Endothelial cell of umbilical vein (primary cell): ENCODE measurements around the gene MTR. TPM values are rescaled to one million over a fixed set of nuclear protein-coding genes. Genes with fewer than 3 reads are reported as not detected.

Experiments
- BruUV-seq: library from RNA; stranded (reverse); fragments of 400-500 nt; replicated peaks from 2 replicates; lab custom pipeline; 2021; lab: Mats Ljungman, UMichigan
- CTCF ChIA-PET: fragments of 300-600, 350-600 bp; sonication (Branson Sonifier 250); formaldehyde crosslinking; loops from one replicate; lab custom pipeline; 2021; ENCODE audit warnings: antibody characterized with exemption, inconsistent platforms; lab: Charles Lee
- POLR2A ChIA-PET: fragments of 300-600, 350-600 bp; sonication (Branson Sonifier 250); formaldehyde crosslinking; loops from one replicate; lab custom pipeline; 2021; ENCODE audit warnings: antibody characterized with exemption, inconsistent platforms; lab: Charles Lee
- DNase-seq: peaks from one replicate; pipeline ENCODE4 v3.0.0-alpha.2; 2011; ENCODE audit warnings: low read depth, low spot score
- FAIRE-seq: peaks from 2 replicates; lab custom pipeline; 2011; peaks lifted over from hg19 to GRCh38; lab: Jason Lieb, UNC
- H2AFZ ChIP-seq: 2 replicates; pipeline ENCODE4 v1.6.0; 2012; ENCODE audit warnings: low read depth, low read length, control low read depth, inconsistent platforms
- H3K27ac ChIP-seq: 2 replicates; pipeline ENCODE4 v1.5.1; 2011; ENCODE audit warnings: low read depth, mild to moderate bottlenecking, control low read depth, low read length, moderate library complexity; ENCODE audit not compliant: insufficient read depth
- H3K27me3 ChIP-seq, 2 experiments: 2 replicates each; pipeline versions ENCODE4 v1.6.0 to v1.6.1; 2011; ENCODE audit warnings: low read length in 2 of 2, mixed read lengths in 1 of 2; ENCODE audit not compliant: control insufficient read depth in 2 of 2, insufficient read depth in 2 of 2
- H3K36me3 ChIP-seq, 2 experiments: 2 replicates in 1 of 2; 3 replicates in 1 of 2; pipeline ENCODE4 v1.5.1; 2011; ENCODE audit warnings: low read length in 2 of 2, mild to moderate bottlenecking in 1 of 2, moderate library complexity in 1 of 2; ENCODE audit not compliant: control insufficient read depth in 2 of 2, insufficient read depth in 2 of 2; ENCODE audit errors: extremely low read depth in 1 of 2
- H3K4me1 ChIP-seq: 3 replicates; pipeline ENCODE4 v1.5.1; 2011; ENCODE audit warnings: mild to moderate bottlenecking, low read length; ENCODE audit not compliant: control insufficient read depth, insufficient read depth; ENCODE audit errors: extremely low read depth
- H3K4me2 ChIP-seq: 2 replicates; pipeline ENCODE4 v1.6.1; 2011; ENCODE audit warnings: low read length, control low read depth, mixed read lengths; ENCODE audit not compliant: insufficient read depth
- H3K4me3 ChIP-seq, 3 experiments: fragments of 200-600 bp in 1 of 3; sonication (generic), shearing (Covaris generic) in 1 of 3; replicated peaks in 1 of 3; 2 replicates each; pipeline ENCODE4 v1.5.1; 2011 to 2016; ENCODE audit warnings: control low read depth in 3 of 3, low read length in 3 of 3, mild to moderate bottlenecking in 2 of 3, inconsistent platforms in 1 of 3, low read depth in 1 of 3, moderate library complexity in 1 of 3; ENCODE audit not compliant: insufficient read depth in 1 of 3
- H3K79me2 ChIP-seq: 2 replicates; pipeline ENCODE4 v1.6.0; 2012; ENCODE audit warnings: low read length, inconsistent platforms; ENCODE audit not compliant: control insufficient read depth, insufficient read depth
- H3K9ac ChIP-seq: replicated peaks from 2 replicates; pipeline ENCODE3; 2011; ENCODE audit warnings: low read length, control low read depth; ENCODE audit not compliant: insufficient read depth; ENCODE audit errors: extremely low read depth
- H3K9me1 ChIP-seq: replicated peaks from 3 replicates; pipeline ENCODE4 v1.6.0; 2011; ENCODE audit warnings: mild to moderate bottlenecking, low read length; ENCODE audit not compliant: control insufficient read depth, insufficient read depth; ENCODE audit errors: extremely low read depth
- H3K9me3 ChIP-seq: replicated peaks from 2 replicates; pipeline ENCODE4 v1.5.1; 2012; ENCODE audit warnings: low read length, inconsistent platforms; ENCODE audit not compliant: control insufficient read depth, insufficient read depth
- H4K20me1 ChIP-seq: replicated peaks from 2 replicates; pipeline ENCODE3; 2011; ENCODE audit warnings: mild to moderate bottlenecking, low read length; ENCODE audit not compliant: control insufficient read depth, insufficient read depth; ENCODE audit errors: extremely low read depth
- CTCF ChIP-seq, 2 donors: IDR thresholded peaks; 1 replicate in 1 of 2; 2 replicates in 1 of 2; pipeline ENCODE4 v1.5.1; 2011; ENCODE audit warnings: low read length in 2 of 2, mild to moderate bottlenecking in 2 of 2, moderate library complexity in 2 of 2, control low read depth in 1 of 2, inconsistent platforms in 1 of 2, low read depth in 1 of 2; ENCODE audit not compliant: insufficient read depth in 1 of 2; ENCODE audit errors: extremely low read depth in 1 of 2
- EZH2 ChIP-seq: IDR thresholded peaks from 2 replicates; pipeline ENCODE4 v1.6.1; 2012; ENCODE audit warnings: borderline replicate concordance, low read depth, mild to moderate bottlenecking, moderate library complexity, low read length, inconsistent platforms; ENCODE audit not compliant: severe bottlenecking
- FOS ChIP-seq: IDR thresholded peaks from 2 replicates; pipeline ENCODE4 v1.6.1; 2011; ENCODE audit warnings: mild to moderate bottlenecking, low read length, moderate library complexity, borderline replicate concordance; ENCODE audit not compliant: insufficient read depth
- GATA2 ChIP-seq: IDR thresholded peaks from 2 replicates; pipeline ENCODE4 v1.7.0; 2011; ENCODE audit warnings: low read depth, mild to moderate bottlenecking, moderate library complexity, mixed read lengths, low read length; ENCODE audit not compliant: insufficient read length, insufficient read depth
- JUN ChIP-seq: IDR thresholded peaks from 2 replicates; pipeline ENCODE4 v1.6.1; 2011; ENCODE audit warnings: borderline replicate concordance, low read depth; ENCODE audit not compliant: insufficient read length, insufficient read depth
- MYC ChIP-seq: IDR thresholded peaks from one replicate; pipeline ENCODE4 v1.6.1; 2011; ENCODE audit warnings: mild to moderate bottlenecking, low read depth, low read length
- POLR2A ChIP-seq: IDR thresholded peaks from 2 replicates; pipeline ENCODE4 v1.6.1; 2012; ENCODE audit warnings: low read depth, mild to moderate bottlenecking, control low read depth, low read length
- POLR2AphosphoS5 ChIP-seq: IDR thresholded peaks from 2 replicates; pipeline ENCODE4 v1.6.1; 2012; ENCODE audit warnings: low read depth, mild to moderate bottlenecking, control low read depth, low read length, moderate library complexity; ENCODE audit not compliant: insufficient read depth
- dilution Hi-C: fragments of 300-500 bp; cut with MboI; formaldehyde crosslinking; loops from one replicate; pipeline ENCODE4 v1.15.0; 2019; ENCODE audit warnings: low sequenced_read_pairs; ENCODE audit not compliant: extremely low pct_ligation_motif_present
- intact Hi-C: fragments of 100-400 bp; cut with micrococcal nuclease; formaldehyde crosslinking; loops from one replicate; pipeline ENCODE4 v1.10.0; 2022
- polyA plus RNA-seq, 4 experiments: library from polyadenylated mRNA; depleted of rRNA in 3 of 4; stranded (reverse) in 3 of 4; unstranded in 1 of 4; fragments of >200 nt; gene quantifications; 2 replicates each; pipeline versions ENCODE4 v1.2.1 to v1.2.3, GENCODE V29; 2011 to 2012; ENCODE audit warnings: missing spikeins in 1 of 4
- total RNA-seq: library from RNA; stranded (reverse); gene quantifications from 2 replicates; pipeline ENCODE4 v1.2.3, GENCODE V29; 2021
- TF ChIP-seq, protein P1 (sequence below): IDR thresholded peaks from 2 replicates; pipeline ENCODE4 v1.6.1; 2011; ENCODE audit not compliant: insufficient read depth, insufficient read length

Gene MTR
- total and polyA plus RNA-seq, 2 donors (not counting 3 experiments of a cell fraction or from before 2014, with no cell fraction given), result 6.7 to 45.2 TPM

DNA sequence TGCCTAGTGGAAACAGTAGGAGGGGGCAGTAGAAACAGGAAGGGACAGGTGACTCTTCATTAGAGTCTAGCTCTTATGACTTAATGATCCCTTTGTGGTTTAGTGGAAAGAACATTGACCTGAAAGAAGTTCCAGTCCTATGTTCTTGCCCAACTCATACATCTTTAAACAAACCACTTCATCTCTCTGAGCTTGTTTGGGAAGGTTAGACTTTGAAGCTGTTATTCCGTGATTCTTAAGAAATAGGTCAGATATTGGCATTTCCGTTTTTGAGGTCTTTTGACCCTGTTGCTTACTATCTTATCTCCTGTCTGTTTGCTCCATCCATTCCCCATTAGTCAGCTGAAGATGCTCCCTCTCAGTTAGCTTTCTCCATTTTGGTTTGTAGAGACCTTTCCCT lies 38.5 kb downstream of the MTR start:
- CTCF ChIA-PET, result no interaction called here
- no TSS peak for BruUV-seq
- Histone ChIP-seq H3K9me3 (no peaks in the 10 kb centered on the region), H3K9ac (no peak overlapping the region), H4K20me1 (no peaks in the 10 kb centered on the region), H3K4me1 (no peaks in the 10 kb centered on the region), H3K79me2 (no peaks in the 10 kb centered on the region), H3K36me3 (peaks cover 25 to 26% of the 10 kb centered on the region in 2 experiments), H3K4me2 (no peak overlapping the region), H3K9me1 (no peaks in the 10 kb centered on the region), H3K4me3 (no peak overlapping the region), H3K27ac (no peak overlapping the region), H2AFZ (no peak overlapping the region), H3K27me3 (no peaks in the 10 kb centered on the region)
- POLR2A ChIA-PET, result no interaction called here
- DNase-seq, result no peak
- dilution Hi-C loops, result no loop called here
- no peak for FAIRE-seq
- intact Hi-C loops, result no loop called here
- TF ChIP-seq MYC, result no peak
- TF ChIP-seq JUN, result no peak

DNA sequence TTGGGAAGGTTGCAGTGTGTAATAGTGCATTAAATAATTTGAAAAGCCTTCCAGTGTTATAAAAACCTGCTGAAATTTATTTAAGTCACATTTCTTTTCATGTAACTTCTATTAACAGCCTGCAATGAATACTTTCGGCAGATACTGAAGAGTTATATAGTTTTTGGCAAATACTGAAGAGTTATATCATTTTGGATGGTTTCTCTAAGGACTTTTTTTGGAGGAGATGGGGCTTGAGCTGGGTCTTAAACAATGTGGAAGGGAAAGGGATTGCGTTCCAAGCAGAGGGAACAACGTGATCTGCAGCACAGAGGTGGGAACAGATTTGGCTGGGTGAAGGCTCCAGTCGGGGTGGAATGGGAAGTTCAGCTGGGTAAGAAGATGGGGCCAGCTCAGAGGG lies 39.8 kb downstream of the MTR start:
- ChIA-PET POLR2A (no interaction called here), CTCF (no interaction called here)
- Histone ChIP-seq H3K27me3 (no peaks in the 10 kb centered on the region), H3K36me3 (peaks cover 19 to 22% of the 10 kb centered on the region in 2 experiments), H3K79me2 (no peaks in the 10 kb centered on the region), H3K27ac (no peak overlapping the region), H3K9me1 (no peaks in the 10 kb centered on the region), H2AFZ (no peak overlapping the region), H3K9me3 (no peaks in the 10 kb centered on the region), H3K9ac (no peak overlapping the region), H3K4me2 (no peak overlapping the region), H3K4me3 (no peak overlapping the region), H3K4me1 (no peaks in the 10 kb centered on the region), H4K20me1 (no peaks in the 10 kb centered on the region)
- FAIRE-seq, result no peak
- no peak for DNase-seq
- dilution Hi-C loops (no loop called here), intact Hi-C loops (no loop called here)
- BruUV-seq, result no TSS peak
- TF ChIP-seq MYC (no peak), JUN (no peak), EZH2 (no peak), GATA2 (no peak), POLR2A (no peak), POLR2AphosphoS5 (no peak), CTCF (IDR thresholded peaks at IDR 0.05; ENCODE audit: extremely low read depth in 1 of 2, insufficient read depth in 1 of 2, low read depth in 1 of 2, low read length in 2 of 2) (no peak), FOS (no peak)
- TF ChIP-seq, protein P1, sequence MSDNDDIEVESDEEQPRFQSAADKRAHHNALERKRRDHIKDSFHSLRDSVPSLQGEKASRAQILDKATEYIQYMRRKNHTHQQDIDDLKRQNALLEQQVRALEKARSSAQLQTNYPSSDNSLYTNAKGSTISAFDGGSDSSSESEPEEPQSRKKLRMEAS, result no peak
